H1 (cell line): ENCODE measurements around the gene NEU2. TPM values are rescaled to one million over a fixed set of nuclear protein-coding genes. Genes with fewer than 3 reads are reported as not detected.

Experiments used
- BCL11A ChIP-seq, 2 experiments: IDR thresholded peaks; one replicate each; pipeline ENCODE4 v1.6.1; 2011; ENCODE audit warnings: low read depth in 2 of 2, low read length in 2 of 2, mild to moderate bottlenecking in 2 of 2
- MAFK ChIP-seq: IDR thresholded peaks from 2 replicates; pipeline ENCODE4 v1.6.1; 2012; ENCODE audit warnings: low read depth, mild to moderate bottlenecking, improper control_type of control experiment, low read length
- RAD21 ChIP-seq, 2 experiments: IDR thresholded peaks in 1 of 2; conservative IDR thresholded peaks in 1 of 2; 2 replicates each; pipeline ENCODE4 v1.6.1; 2011; ENCODE audit warnings: low read depth in 2 of 2, low read length in 2 of 2, improper control_type of control experiment in 1 of 2, inconsistent platforms in 1 of 2, mild to moderate bottlenecking in 1 of 2, moderate library complexity in 1 of 2
- SIN3A ChIP-seq, 2 experiments: IDR thresholded peaks in 1 of 2; conservative IDR thresholded peaks in 1 of 2; 2 replicates each; pipeline ENCODE4 v1.6.1; 2011 to 2012; ENCODE audit warnings: low read length in 2 of 2, improper control_type of control experiment in 1 of 2, low read depth in 1 of 2, mild to moderate bottlenecking in 1 of 2
- SP4 ChIP-seq: IDR thresholded peaks from 2 replicates; pipeline ENCODE4 v1.6.1; 2012; ENCODE audit warnings: low read length, inconsistent platforms
- TBP ChIP-seq: IDR thresholded peaks from 2 replicates; pipeline ENCODE4 v1.6.1; 2011; ENCODE audit warnings: low read depth, low read length, improper control_type of control experiment
- polyA plus RNA-seq, 7 experiments: library from polyadenylated mRNA; depleted of rRNA in 3 of 7; stranded (reverse) in 5 of 7; unstranded in 2 of 7; fragments of >200 nt in 5 of 7; fragments of 200-250 nt in 2 of 7; gene quantifications; 1 replicate in 5 of 7; 2 replicates in 1 of 7; 4 replicates in 1 of 7; pipeline versions ENCODE4 v1.2.1 to v1.2.3, GENCODE V29; 2011 to 2013; ENCODE audit warnings: missing spikeins in 2 of 7, mixed read lengths in 2 of 7
- total RNA-seq: library from RNA; stranded (reverse); fragmentation: NEBNext Ultra II Directional; extraction: Animal tissue kit (Norgen Biotek cat#: 25700); gene quantifications from 2 replicates; pipeline ENCODE4 v1.2.1, GENCODE V29; 2021

Gene NEU2
- total and polyA plus RNA-seq, 2 of the 8 experiments (the other 6 are each of a cell fraction or from before 2014, with no cell fraction given): 0.12 TPM; not detected in 1

GRCh38 chr2:232984451-232985207, 47.8 kb upstream of the NEU2 start (continued):
- TF ChIP-seq RAD21 (IDR thresholded peaks at IDR 0.05 in 1 of 2, conservative IDR thresholded peaks at IDR 0.05 in 1 of 2; ENCODE audit: low read depth in 2 of 2, low read length in 2 of 2): no peak
- no peak for TF ChIP-seq SP4
- no peak for TF ChIP-seq TBP
- TF ChIP-seq BCL11A (IDR thresholded peaks at IDR 0.05; ENCODE audit: low read depth in 2 of 2, low read length in 2 of 2): no peak
- no peak for TF ChIP-seq SIN3A (conservative IDR thresholded peaks at IDR 0.05 in 1 of 2, IDR thresholded peaks at IDR 0.05 in 1 of 2; ENCODE audit: low read depth in 1 of 2, low read length in 2 of 2)
- TF ChIP-seq MAFK: no peak
- TF ChIP-seq, all 59 proteins: peak for 0
